ENCODE data around the gene ZNF695.

The ZNF695 gene

DNA sequence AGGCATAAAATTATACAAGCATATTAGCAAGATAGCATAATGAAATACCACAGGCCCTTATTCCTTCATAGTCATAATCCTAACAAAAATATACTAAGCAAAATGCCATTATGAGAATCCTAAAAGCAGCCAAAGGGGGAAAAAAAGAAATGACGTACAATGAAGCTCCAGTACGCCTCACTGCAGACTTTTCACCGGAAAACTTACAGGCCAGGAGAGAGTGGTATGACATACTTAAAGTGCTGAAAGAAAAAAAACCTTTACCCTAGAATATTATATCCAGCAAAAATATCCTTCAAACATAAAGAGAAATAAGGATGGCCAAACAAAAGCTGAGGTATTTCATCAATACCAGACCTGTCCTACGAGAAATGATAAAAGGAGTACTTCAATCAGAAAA lies 19.5 kb downstream of the ZNF695 start:
- Histone ChIP-seq H3K9me3 (ENCODE audit: low read length) (peaks cover 71% of the 10 kb centered on the region), H3K4me1 (ENCODE audit: insufficient read depth, low read length) (no peaks in the 10 kb centered on the region), H2AFZ (ENCODE audit: low read depth, low read length) (no peak overlapping the region), H3K4me3 (ENCODE audit: low read length) (no peak overlapping the region), H3K36me3 (ENCODE audit: insufficient read depth, low read length) (peaks cover 51% of the 10 kb centered on the region), H3K27me3 (ENCODE audit: insufficient read depth, low read length) (no peaks in the 10 kb centered on the region)

- Histone ChIP-seq H3K27me3 (ENCODE audit: insufficient read depth, low read length) (no peaks in the 10 kb centered on the region), H2AFZ (ENCODE audit: low read depth, low read length) (no peak overlapping the region), H3K36me3 (ENCODE audit: insufficient read depth, low read length) (peaks cover 51% of the 10 kb centered on the region), H3K4me1 (ENCODE audit: insufficient read depth, low read length) (no peaks in the 10 kb centered on the region), H3K4me3 (ENCODE audit: low read length) (no peak overlapping the region), H3K9me3 (ENCODE audit: low read length) (peaks cover 68% of the 10 kb centered on the region)
Measured at GRCh38 chr1:246987083-246987690, 20.7 kb downstream of the ZNF695 start.

- Histone ChIP-seq H3K4me3 (ENCODE audit: low read length) (no peak overlapping the region), H3K9me3 (ENCODE audit: low read length) (peaks cover 52% of the 10 kb centered on the region), H3K4me1 (ENCODE audit: insufficient read depth, low read length) (no peaks in the 10 kb centered on the region), H3K36me3 (ENCODE audit: insufficient read depth, low read length) (peaks cover 27% of the 10 kb centered on the region), H2AFZ (ENCODE audit: low read depth, low read length) (no peak overlapping the region), H3K27me3 (ENCODE audit: insufficient read depth, low read length) (no peaks in the 10 kb centered on the region)
Measured at GRCh38 chr1:246978785-246979184, 29.1 kb downstream of the ZNF695 start.

- Histone ChIP-seq H3K9me3 (ENCODE audit: low read length) (peaks cover 51% of the 10 kb centered on the region), H3K36me3 (ENCODE audit: insufficient read depth, low read length) (peaks cover 28% of the 10 kb centered on the region), H2AFZ (ENCODE audit: low read depth, low read length) (no peak overlapping the region), H3K4me3 (ENCODE audit: low read length) (no peak overlapping the region), H3K4me1 (ENCODE audit: insufficient read depth, low read length) (no peaks in the 10 kb centered on the region), H3K27me3 (ENCODE audit: insufficient read depth, low read length) (no peaks in the 10 kb centered on the region)
Measured at GRCh38 chr1:246978281-246978680, 29.6 kb downstream of the ZNF695 start.

DNA sequence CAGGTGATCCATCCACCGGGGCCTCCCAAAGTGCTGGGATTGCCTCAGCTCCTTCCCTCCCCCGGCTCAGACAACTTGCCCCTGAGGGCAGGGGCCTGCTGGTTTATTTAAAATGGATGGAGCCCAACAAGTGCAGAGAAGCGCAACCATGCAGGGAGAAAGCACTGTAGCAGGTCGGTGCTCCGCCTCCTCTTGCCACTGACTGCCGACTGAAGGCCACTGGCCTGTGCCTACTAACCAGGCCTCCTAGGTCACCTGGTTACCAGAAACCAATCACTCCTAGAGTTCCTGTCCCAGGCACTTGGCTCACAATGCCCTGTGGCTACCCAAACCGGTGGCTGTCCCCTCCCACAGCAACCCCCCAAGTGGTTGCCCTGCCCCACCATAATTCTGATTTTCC lies 35.9 kb downstream of the ZNF695 start:
- Histone ChIP-seq H3K4me3 (ENCODE audit: low read length) (no peak overlapping the region), H3K9me3 (ENCODE audit: low read length) (peaks cover 43% of the 10 kb centered on the region), H2AFZ (ENCODE audit: low read depth, low read length) (no peak overlapping the region), H3K36me3 (ENCODE audit: insufficient read depth, low read length) (peaks cover 13% of the 10 kb centered on the region), H3K4me1 (ENCODE audit: insufficient read depth, low read length) (no peaks in the 10 kb centered on the region), H3K27me3 (ENCODE audit: insufficient read depth, low read length) (no peaks in the 10 kb centered on the region)

DNA sequence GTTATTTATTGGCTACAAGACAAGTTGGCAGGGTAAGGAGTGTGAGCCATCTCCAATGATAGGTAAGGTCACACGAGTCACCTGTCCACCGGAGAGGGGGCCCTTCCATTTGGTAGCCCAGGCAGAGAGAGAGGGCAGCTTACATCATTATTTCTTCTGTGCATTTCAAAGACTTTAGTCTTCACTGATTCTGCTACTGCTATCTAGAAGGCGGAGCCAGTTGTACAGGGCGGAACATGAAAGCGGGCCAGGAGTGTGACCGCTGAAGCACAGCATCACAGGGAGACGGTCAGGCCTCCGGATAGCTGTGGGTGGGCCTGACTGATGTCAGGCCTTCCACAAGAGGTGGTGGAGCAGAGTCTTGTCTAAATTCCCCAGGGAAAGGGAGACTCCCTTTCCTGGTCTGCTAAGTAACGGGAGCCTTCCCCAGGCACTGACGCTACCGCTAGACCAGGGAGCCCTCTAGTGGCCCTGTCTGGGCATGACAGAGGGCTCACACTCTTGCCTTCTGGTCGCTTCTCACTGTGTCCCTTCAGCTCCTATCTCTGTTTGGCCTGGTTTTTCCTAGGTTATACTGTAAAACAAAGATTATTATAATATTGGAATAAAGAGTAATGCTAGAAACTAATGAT lies 36.7 kb downstream of the ZNF695 start:
- H3K9me3 ChIP-seq (ENCODE audit: low read length), result peaks cover 43% of the 10 kb centered on the region
- H3K27me3 ChIP-seq (ENCODE audit: insufficient read depth, low read length), result no peaks in the 10 kb centered on the region
- peaks cover 11% of the 10 kb centered on the region for H3K36me3 ChIP-seq (ENCODE audit: insufficient read depth, low read length)
- no peak overlapping the region for H2AFZ ChIP-seq (ENCODE audit: low read depth, low read length)
- no peaks in the 10 kb centered on the region for H3K4me1 ChIP-seq (ENCODE audit: insufficient read depth, low read length)
- H3K4me3 ChIP-seq (ENCODE audit: low read length), result no peak overlapping the region

GRCh38 chr1:246969621-246970020 lies 38.2 kb downstream of the ZNF695 start:
- Histone ChIP-seq H3K36me3 (ENCODE audit: insufficient read depth, low read length) (peaks cover 13% of the 10 kb centered on the region), H3K9me3 (ENCODE audit: low read length) (peaks cover 43% of the 10 kb centered on the region), H3K4me1 (ENCODE audit: insufficient read depth, low read length) (no peaks in the 10 kb centered on the region), H3K27me3 (ENCODE audit: insufficient read depth, low read length) (no peaks in the 10 kb centered on the region), H2AFZ (ENCODE audit: low read depth, low read length) (no peak overlapping the region), H3K4me3 (ENCODE audit: low read length) (no peak overlapping the region)

GRCh38 chr1:246966502-246966901 lies 41.4 kb downstream of the ZNF695 start:
- Histone ChIP-seq H2AFZ (ENCODE audit: low read depth, low read length) (no peak overlapping the region), H3K9me3 (ENCODE audit: low read length) (peaks cover 39% of the 10 kb centered on the region), H3K4me3 (ENCODE audit: low read length) (no peak overlapping the region), H3K4me1 (ENCODE audit: insufficient read depth, low read length) (no peaks in the 10 kb centered on the region), H3K27me3 (ENCODE audit: insufficient read depth, low read length) (no peaks in the 10 kb centered on the region), H3K36me3 (ENCODE audit: insufficient read depth, low read length) (peaks cover 28% of the 10 kb centered on the region)

DNA sequence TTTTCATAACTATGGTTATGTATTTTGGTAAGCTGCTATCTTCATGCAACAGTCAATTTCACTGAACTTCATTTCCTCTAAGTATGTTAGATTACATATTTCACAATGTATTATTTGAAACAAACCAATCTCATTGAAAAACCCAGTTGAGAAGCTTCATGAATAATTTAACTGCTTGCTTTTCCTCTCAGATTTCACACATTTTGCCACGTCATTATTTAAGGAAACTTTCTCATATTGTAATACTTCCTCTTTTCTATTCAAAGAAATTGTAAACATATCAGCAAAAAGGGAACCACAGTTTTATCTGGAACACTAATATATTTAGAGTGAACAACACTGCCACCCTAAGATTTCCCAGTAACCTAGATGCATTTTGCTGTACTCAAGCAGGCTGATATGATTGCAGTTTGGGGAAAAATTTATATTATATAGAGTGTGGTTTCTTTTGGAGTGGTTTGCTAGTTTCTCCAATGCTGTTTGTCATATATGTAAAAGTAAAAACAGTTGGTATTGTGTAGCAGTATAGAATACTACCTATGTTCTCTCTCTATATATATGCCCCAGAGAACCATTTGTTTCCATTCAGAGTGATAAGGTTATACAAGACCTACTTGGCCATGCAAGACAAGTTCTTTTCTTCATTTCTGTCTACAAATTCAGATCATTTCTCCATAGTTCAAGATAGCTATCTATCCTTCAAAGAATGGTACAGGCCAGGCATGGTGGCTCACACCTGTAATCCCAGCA lies 47.7 kb downstream of the ZNF695 start:
- Histone ChIP-seq H3K27me3 (ENCODE audit: insufficient read depth, low read length) (no peaks in the 10 kb centered on the region), H3K36me3 (ENCODE audit: insufficient read depth, low read length) (peaks cover 43% of the 10 kb centered on the region), H2AFZ (ENCODE audit: low read depth, low read length) (no peak overlapping the region), H3K9me3 (ENCODE audit: low read length) (peaks cover 17% of the 10 kb centered on the region), H3K4me1 (ENCODE audit: insufficient read depth, low read length) (no peaks in the 10 kb centered on the region), H3K4me3 (ENCODE audit: low read length) (no peak overlapping the region)

DNA sequence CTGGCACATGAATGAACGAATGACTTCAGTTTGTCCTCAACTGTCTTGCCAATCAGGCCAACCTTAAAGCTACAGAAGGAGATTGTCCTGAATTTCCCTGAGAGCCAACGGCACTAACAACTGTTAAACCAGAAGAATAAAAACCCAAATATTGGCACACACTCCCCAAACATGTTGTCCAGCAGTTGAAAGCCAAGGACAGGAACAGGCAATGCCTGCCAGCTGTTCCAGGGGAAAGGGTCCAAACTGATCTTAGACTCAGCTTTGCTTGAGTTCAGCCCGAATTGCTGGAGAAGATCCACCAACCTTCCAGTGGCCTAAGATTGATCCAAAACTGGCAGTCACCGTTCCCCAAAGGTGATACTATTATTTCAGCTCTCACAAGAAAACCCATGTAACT lies 53.7 kb downstream of the ZNF695 start:
- Histone ChIP-seq H3K4me1 (ENCODE audit: insufficient read depth, low read length) (no peaks in the 10 kb centered on the region), H2AFZ (ENCODE audit: low read depth, low read length) (no peak overlapping the region), H3K27me3 (ENCODE audit: insufficient read depth, low read length) (no peaks in the 10 kb centered on the region), H3K4me3 (ENCODE audit: low read length) (no peak overlapping the region), H3K36me3 (ENCODE audit: insufficient read depth, low read length) (peaks cover 10% of the 10 kb centered on the region), H3K9me3 (ENCODE audit: low read length) (peaks cover 9% of the 10 kb centered on the region)

DNA sequence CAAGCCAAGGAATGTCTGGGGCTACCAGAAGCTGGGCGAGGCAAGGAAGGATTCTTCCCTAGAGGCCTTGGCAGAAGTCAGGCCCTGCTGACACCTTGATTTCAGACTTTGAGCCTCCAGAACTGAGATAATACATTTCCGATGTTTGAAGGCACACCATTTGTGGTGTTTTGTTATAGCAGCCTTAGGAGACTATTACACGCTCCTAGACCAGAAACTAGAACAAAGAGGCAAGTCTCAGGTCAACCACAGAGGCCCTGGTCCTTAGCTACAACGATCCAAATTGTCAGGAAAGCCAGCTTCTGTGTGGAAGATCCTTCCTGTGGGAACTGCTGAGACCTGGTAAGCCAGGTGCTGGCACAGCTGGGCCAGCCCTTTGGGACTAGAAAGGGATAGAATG lies 56.4 kb downstream of the ZNF695 start:
- Histone ChIP-seq H3K27me3 (ENCODE audit: insufficient read depth, low read length) (no peaks in the 10 kb centered on the region), H3K4me1 (ENCODE audit: insufficient read depth, low read length) (no peaks in the 10 kb centered on the region), H3K4me3 (ENCODE audit: low read length) (no peak overlapping the region), H3K36me3 (ENCODE audit: insufficient read depth, low read length) (no peaks in the 10 kb centered on the region), H2AFZ (ENCODE audit: low read depth, low read length) (no peak overlapping the region), H3K9me3 (ENCODE audit: low read length) (peaks cover 7% of the 10 kb centered on the region)

- H3K27me3 ChIP-seq (ENCODE audit: insufficient read depth, low read length), result no peaks in the 10 kb centered on the region
- no peaks in the 10 kb centered on the region for H3K4me1 ChIP-seq (ENCODE audit: insufficient read depth, low read length)
- no peak overlapping the region for H2AFZ ChIP-seq (ENCODE audit: low read depth, low read length)
- no peak overlapping the region for H3K4me3 ChIP-seq (ENCODE audit: low read length)
- no peaks in the 10 kb centered on the region for H3K36me3 ChIP-seq (ENCODE audit: insufficient read depth, low read length)
- peaks cover 7% of the 10 kb centered on the region for H3K9me3 ChIP-seq (ENCODE audit: low read length)
Measured at GRCh38 chr1:246949956-246950355, 57.9 kb downstream of the ZNF695 start.

DNA sequence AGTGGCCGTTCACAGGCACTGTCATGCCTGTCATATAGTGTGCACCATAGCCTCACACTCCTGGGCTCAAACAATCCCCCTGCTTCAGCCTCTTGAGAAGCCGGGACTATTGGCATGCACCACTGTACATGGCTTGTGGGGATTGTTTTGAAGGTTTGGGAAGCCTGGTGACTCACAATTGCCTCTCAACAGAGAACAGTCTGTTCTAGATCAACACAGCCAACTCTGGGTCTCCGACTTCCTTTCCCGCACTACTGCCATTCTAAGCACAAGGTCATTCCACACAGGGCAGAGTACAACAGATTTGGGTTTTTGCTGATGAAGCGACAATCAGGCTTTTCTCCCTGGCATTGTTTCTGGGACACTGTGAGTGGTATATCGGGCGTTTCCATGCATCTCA lies 60.6 kb downstream of the ZNF695 start:
- no peak overlapping the region for H2AFZ ChIP-seq (ENCODE audit: low read depth, low read length)
- no peaks in the 10 kb centered on the region for H3K27me3 ChIP-seq (ENCODE audit: insufficient read depth, low read length)
- no peak overlapping the region for H3K4me3 ChIP-seq (ENCODE audit: low read length)
- H3K36me3 ChIP-seq (ENCODE audit: insufficient read depth, low read length), result peaks cover 3% of the 10 kb centered on the region
- no peaks in the 10 kb centered on the region for H3K4me1 ChIP-seq (ENCODE audit: insufficient read depth, low read length)
- H3K9me3 ChIP-seq (ENCODE audit: low read length), result peaks cover 3% of the 10 kb centered on the region

Data from neuron (in vitro differentiated cells).